ENCODE data around the gene GINS1. TPM values are rescaled to one million over a fixed set of nuclear protein-coding genes. Genes with fewer than 3 reads are reported as not detected.

GINS1 gene
- total RNA-seq, 1 experiment from 2014 or later, result 36.0 TPM

DNA sequence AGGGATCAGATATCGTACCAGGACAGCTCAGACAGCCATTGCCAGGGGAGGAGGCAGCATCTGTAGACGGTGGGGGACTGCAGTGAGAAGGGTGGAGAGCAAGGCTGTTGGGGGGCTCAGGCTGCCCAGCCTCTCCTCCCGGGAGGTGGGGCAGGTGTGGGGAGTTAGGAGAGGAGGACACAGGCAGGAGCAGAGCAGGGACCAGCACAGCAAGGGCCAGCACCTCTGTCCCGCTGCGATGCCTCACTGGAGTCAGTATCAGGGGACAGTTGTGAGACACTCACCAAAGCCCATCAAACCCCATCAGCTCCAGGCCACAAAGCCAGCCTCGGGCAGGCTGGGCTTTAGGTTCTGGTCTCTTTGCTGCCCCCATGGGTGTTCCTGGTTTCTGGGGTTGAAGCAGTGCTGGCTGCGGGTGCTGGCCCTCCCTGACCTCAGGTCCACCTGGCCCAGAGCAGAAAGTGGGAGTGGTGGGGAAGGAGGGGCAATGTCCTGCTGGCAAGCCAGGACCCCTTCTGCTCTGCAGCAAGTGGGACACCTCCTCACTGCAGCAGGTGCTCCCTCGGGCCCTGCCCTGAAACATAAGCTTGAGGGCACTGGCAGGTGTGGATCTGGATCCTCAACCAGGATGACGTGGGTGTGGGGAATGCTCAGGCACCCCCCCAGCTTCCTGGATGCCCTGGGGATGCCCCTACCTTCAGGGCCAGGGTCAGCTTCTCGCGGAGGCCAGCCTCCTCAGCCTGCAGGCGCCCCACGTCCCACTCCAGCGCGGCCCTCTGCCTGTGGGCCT lies 83.4 kb downstream of the GINS1 start:
- no peaks in the 10 kb centered on the region for H3K9me3 ChIP-seq (ENCODE audit: control insufficient read depth, insufficient read depth, low read depth, low read length)
- no peaks in the 10 kb centered on the region for H3K4me1 ChIP-seq (ENCODE audit: control insufficient read depth, insufficient read depth, low read length)
- ChIA-PET CTCF (no interaction called here), POLR2A (no interaction called here)
- TF ChIP-seq TCF7L2 (IDR thresholded peaks at IDR 0.05; ENCODE audit: low read depth, low read length) (no peak), CTCF (IDR thresholded peaks at IDR 0.05) (no peak), POLR2AphosphoS5 (IDR thresholded peaks at IDR 0.05; ENCODE audit: low read depth, low read length) (no peak), SIN3A (IDR thresholded peaks at IDR 0.05; ENCODE audit: borderline replicate concordance, insufficient read depth, low read depth, low read length) (no peak)
- TF ChIP-seq, protein P1, sequence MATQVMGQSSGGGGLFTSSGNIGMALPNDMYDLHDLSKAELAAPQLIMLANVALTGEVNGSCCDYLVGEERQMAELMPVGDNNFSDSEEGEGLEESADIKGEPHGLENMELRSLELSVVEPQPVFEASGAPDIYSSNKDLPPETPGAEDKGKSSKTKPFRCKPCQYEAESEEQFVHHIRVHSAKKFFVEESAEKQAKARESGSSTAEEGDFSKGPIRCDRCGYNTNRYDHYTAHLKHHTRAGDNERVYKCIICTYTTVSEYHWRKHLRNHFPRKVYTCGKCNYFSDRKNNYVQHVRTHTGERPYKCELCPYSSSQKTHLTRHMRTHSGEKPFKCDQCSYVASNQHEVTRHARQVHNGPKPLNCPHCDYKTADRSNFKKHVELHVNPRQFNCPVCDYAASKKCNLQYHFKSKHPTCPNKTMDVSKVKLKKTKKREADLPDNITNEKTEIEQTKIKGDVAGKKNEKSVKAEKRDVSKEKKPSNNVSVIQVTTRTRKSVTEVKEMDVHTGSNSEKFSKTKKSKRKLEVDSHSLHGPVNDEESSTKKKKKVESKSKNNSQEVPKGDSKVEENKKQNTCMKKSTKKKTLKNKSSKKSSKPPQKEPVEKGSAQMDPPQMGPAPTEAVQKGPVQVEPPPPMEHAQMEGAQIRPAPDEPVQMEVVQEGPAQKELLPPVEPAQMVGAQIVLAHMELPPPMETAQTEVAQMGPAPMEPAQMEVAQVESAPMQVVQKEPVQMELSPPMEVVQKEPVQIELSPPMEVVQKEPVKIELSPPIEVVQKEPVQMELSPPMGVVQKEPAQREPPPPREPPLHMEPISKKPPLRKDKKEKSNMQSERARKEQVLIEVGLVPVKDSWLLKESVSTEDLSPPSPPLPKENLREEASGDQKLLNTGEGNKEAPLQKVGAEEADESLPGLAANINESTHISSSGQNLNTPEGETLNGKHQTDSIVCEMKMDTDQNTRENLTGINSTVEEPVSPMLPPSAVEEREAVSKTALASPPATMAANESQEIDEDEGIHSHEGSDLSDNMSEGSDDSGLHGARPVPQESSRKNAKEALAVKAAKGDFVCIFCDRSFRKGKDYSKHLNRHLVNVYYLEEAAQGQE (IDR thresholded peaks at IDR 0.05; ENCODE audit: insufficient read depth in 1 of 2, low read depth in 2 of 2, low read length in 1 of 2), result no peak
- H3K36me3 ChIP-seq (ENCODE audit: control insufficient read depth, insufficient read depth, low read length), result peaks cover 3% of the 10 kb centered on the region; the same call in 1 of the 2 replicates
- BruUV-seq (replicated peaks), result no TSS peak
- H3K27ac ChIP-seq (ENCODE audit: low read length), result no peak overlapping the region
- no peak overlapping the region for H3K4me3 ChIP-seq (ENCODE audit: low read depth in 2 of 2, low read length in 2 of 2)
- in situ Hi-C loops (cut with HindIII; ENCODE audit: low pct_unique_long_range_greater_than_20kb, low sequenced_read_pairs), result no loop called here
- H3K27me3 ChIP-seq (ENCODE audit: control insufficient read depth, insufficient read depth, low read length), result no peaks in the 10 kb centered on the region
- ATAC-seq (no peak), DNase-seq (ENCODE audit: low read depth, low spot score) (no peak)
- intact Hi-C loops (cut with micrococcal nuclease; ENCODE audit: unreplicated experiment), result no loop called here

DNA sequence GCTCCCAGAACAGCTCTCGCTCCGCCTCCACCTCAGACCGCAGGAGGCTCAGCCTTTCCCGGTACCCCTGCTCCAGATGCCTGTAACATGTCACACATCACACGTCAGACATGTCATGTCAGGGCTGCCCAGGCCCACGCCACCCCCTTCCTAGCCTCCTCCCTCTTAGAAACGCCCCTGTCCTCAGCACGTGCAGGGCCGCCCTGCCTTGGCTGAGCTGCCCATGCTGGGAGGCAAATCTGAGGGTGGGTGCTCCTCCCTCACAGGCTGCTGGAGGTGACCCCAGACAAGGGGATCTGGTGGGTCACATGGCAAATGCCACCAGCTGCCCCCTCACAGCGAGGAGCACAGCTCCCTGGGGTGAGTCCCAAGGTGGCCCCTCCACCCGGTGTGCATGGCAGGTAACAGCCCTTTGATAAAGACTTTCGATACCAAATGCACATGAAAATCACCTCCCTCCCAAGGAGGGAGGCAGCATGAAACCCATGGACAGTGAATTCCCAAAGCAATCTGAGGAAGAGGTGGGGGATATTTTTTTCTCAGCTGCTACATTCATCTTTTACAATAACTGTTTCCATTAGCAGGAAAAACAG lies 84.1 kb downstream of the GINS1 start:
- no peaks in the 10 kb centered on the region for H3K9me3 ChIP-seq (ENCODE audit: control insufficient read depth, insufficient read depth, low read depth, low read length)
- H3K36me3 ChIP-seq (ENCODE audit: control insufficient read depth, insufficient read depth, low read length), result peaks cover 3% of the 10 kb centered on the region; the same call in 1 of the 2 replicates
- no TSS peak for BruUV-seq (replicated peaks)
- H3K27me3 ChIP-seq (ENCODE audit: control insufficient read depth, insufficient read depth, low read length), result no peaks in the 10 kb centered on the region
- ATAC-seq (no peak), DNase-seq (ENCODE audit: low read depth, low spot score) (no peak)
- in situ Hi-C loops (cut with HindIII; ENCODE audit: low pct_unique_long_range_greater_than_20kb, low sequenced_read_pairs) (no loop called here), intact Hi-C loops (cut with micrococcal nuclease; ENCODE audit: unreplicated experiment) (no loop called here)
- ChIA-PET POLR2A (interaction anchor here (0.6 kb wide), 1 partner anchor 10 kb away, joined by 3 read pairs; no protein-coding TSS in a partner anchor), CTCF (no interaction called here)
- no peak overlapping the region for H3K27ac ChIP-seq (ENCODE audit: low read length)
- H3K4me1 ChIP-seq (ENCODE audit: control insufficient read depth, insufficient read depth, low read length), result no peaks in the 10 kb centered on the region
- H3K4me3 ChIP-seq (ENCODE audit: low read depth in 2 of 2, low read length in 2 of 2), result no peak overlapping the region
- TF ChIP-seq TCF7L2 (IDR thresholded peaks at IDR 0.05; ENCODE audit: low read depth, low read length) (no peak), CTCF (IDR thresholded peaks at IDR 0.05) (no peak), POLR2AphosphoS5 (IDR thresholded peaks at IDR 0.05; ENCODE audit: low read depth, low read length) (no peak), SIN3A (IDR thresholded peaks at IDR 0.05; ENCODE audit: borderline replicate concordance, insufficient read depth, low read depth, low read length) (no peak)
- TF ChIP-seq, protein P1 (IDR thresholded peaks at IDR 0.05; ENCODE audit: insufficient read depth in 1 of 2, low read depth in 2 of 2, low read length in 1 of 2), result no peak

Data from Panc1 (cell line).